IPS DF 6.9 (cell line): Measurements from ENCODE around the gene GARIN3.
A peak's percentile ranks its signal among the peaks of the same experiment; 100 is the strongest.

ENCODE experiments used
- DNase-seq: peaks from one replicate; pipeline ENCODE4 v3.0.0-alpha.2; 2013; ENCODE audit warnings: low read depth, low spot score
- H3K27ac ChIP-seq: one replicate; pipeline ENCODE4 v1.5.1; 2013; ENCODE audit warnings: low read length, control low read depth
- H3K27me3 ChIP-seq: 2 replicates; pipeline ENCODE4 v1.6.1; 2013; ENCODE audit warnings: mild to moderate bottlenecking, low read length; ENCODE audit not compliant: control insufficient read depth, insufficient read depth
- H3K36me3 ChIP-seq: 2 replicates; pipeline ENCODE4 v1.6.1; 2013; ENCODE audit warnings: low read length; ENCODE audit not compliant: control insufficient read depth, insufficient read depth
- H3K4me1 ChIP-seq: 2 replicates; pipeline ENCODE4 v1.6.1; 2013; ENCODE audit warnings: low read length; ENCODE audit not compliant: control insufficient read depth, insufficient read depth
- H3K4me3 ChIP-seq: 2 replicates; pipeline ENCODE4 v1.5.1; 2013; ENCODE audit warnings: mild to moderate bottlenecking, low read length
- H3K9me3 ChIP-seq: 2 replicates; pipeline ENCODE4 v1.6.1; 2013; ENCODE audit warnings: low read length, inconsistent platforms; ENCODE audit not compliant: control insufficient read depth, insufficient read depth
- WGBS: extraction: QIAGEN DNeasy Blood & Tissue Kit; methylation state at CpG from one replicate; pipeline ENCODE4 v1.1.7; 2013; ENCODE audit warnings: mixed read lengths, missing lambda C conversion rate; ENCODE audit not compliant: insufficient read length, insufficient coverage; 5-methylcytosine and 5-hydroxymethylcytosine counted together

GARIN3 gene

GRCh38 chr5:157165261-157165660 is 803 bp downstream of the GARIN3 start:
- H3K36me3 ChIP-seq, result no peaks in the 10 kb centered on the region

GRCh38 chr5:157164521-157164920 is 1.5 kb downstream of the GARIN3 start:
- no CpG with 5 or more reads among the region's 5 CpGs for WGBS
- Histone ChIP-seq H3K9me3 (no peaks in the 10 kb centered on the region), H3K36me3 (no peaks in the 10 kb centered on the region), H3K27ac (no peak overlapping the region), H3K4me1 (no peaks in the 10 kb centered on the region), H3K27me3 (no peaks in the 10 kb centered on the region), H3K4me3 (no peak overlapping the region)
- no peak for DNase-seq

More at GRCh38 chr5:157165261-157165660, 803 bp downstream of the GARIN3 start:
- DNase-seq, result no peak
- H3K27me3 ChIP-seq, result no peaks in the 10 kb centered on the region
- no peaks in the 10 kb centered on the region for H3K9me3 ChIP-seq
- no peak overlapping the region for H3K27ac ChIP-seq
- WGBS, result no CpG with 5 or more reads among the region's 4 CpGs
- H3K4me1 ChIP-seq, result no peaks in the 10 kb centered on the region
- H3K4me3 ChIP-seq, result no peak overlapping the region

- Histone ChIP-seq H3K9me3 (no peaks in the 10 kb centered on the region), H3K4me1 (no peaks in the 10 kb centered on the region), H3K27ac (no peak overlapping the region), H3K4me3 (no peak overlapping the region), H3K27me3 (no peaks in the 10 kb centered on the region), H3K36me3 (no peaks in the 10 kb centered on the region)
- WGBS, result no CpG with 5 or more reads among the region's 12 CpGs
- DNase-seq, result no peak
These were observed 3.0 kb downstream of the GARIN3 start for GRCh38 chr5:157162919-157163510.

- H3K27ac ChIP-seq, result no peak overlapping the region
- no peaks in the 10 kb centered on the region for H3K27me3 ChIP-seq
- no peaks in the 10 kb centered on the region for H3K4me1 ChIP-seq
- H3K4me3 ChIP-seq, result no peak overlapping the region
- no peaks in the 10 kb centered on the region for H3K36me3 ChIP-seq
- DNase-seq, result no peak
- H3K9me3 ChIP-seq, result no peaks in the 10 kb centered on the region
- no CpG with 5 or more reads among the region's 6 CpGs for WGBS
These were observed 4.1 kb downstream of the GARIN3 start for GRCh38 chr5:157161996-157162395.

GRCh38 chr5:157160001-157160400 is 6.1 kb downstream of the GARIN3 start:
- H3K4me1 ChIP-seq, result no peaks in the 10 kb centered on the region
- H3K36me3 ChIP-seq, result no peaks in the 10 kb centered on the region
- H3K27ac ChIP-seq, result no peak overlapping the region
- DNase-seq, result no peak
- no peaks in the 10 kb centered on the region for H3K9me3 ChIP-seq
- no peak overlapping the region for H3K4me3 ChIP-seq
- WGBS, result no CpG with 5 or more reads among the region's 4 CpGs
- no peaks in the 10 kb centered on the region for H3K27me3 ChIP-seq

- no peaks in the 10 kb centered on the region for H3K27me3 ChIP-seq
- no peaks in the 10 kb centered on the region for H3K4me1 ChIP-seq
- no peak for DNase-seq
- no peak overlapping the region for H3K27ac ChIP-seq
- H3K4me3 ChIP-seq, result no peak overlapping the region
- no peaks in the 10 kb centered on the region for H3K9me3 ChIP-seq
- no peaks in the 10 kb centered on the region for H3K36me3 ChIP-seq
- WGBS, result no CpG with 5 or more reads among the region's 6 CpGs
These were observed 6.8 kb downstream of the GARIN3 start for GRCh38 chr5:157159209-157159751.

GRCh38 chr5:157157293-157157891 is 8.7 kb downstream of the GARIN3 start:
- no peaks in the 10 kb centered on the region for H3K4me1 ChIP-seq
- H3K9me3 ChIP-seq, result no peaks in the 10 kb centered on the region
- DNase-seq, result no peak
- WGBS, result no CpG with 5 or more reads among the region's 1 CpG
- no peak overlapping the region for H3K4me3 ChIP-seq
- H3K36me3 ChIP-seq, result no peaks in the 10 kb centered on the region
- H3K27ac ChIP-seq, result no peak overlapping the region
- H3K27me3 ChIP-seq, result no peaks in the 10 kb centered on the region

GRCh38 chr5:157155297-157155696 is 10.8 kb downstream of the GARIN3 start:
- Histone ChIP-seq H3K4me3 (no peak overlapping the region), H3K36me3 (no peaks in the 10 kb centered on the region), H3K27me3 (no peaks in the 10 kb centered on the region), H3K27ac (no peak overlapping the region), H3K4me1 (no peaks in the 10 kb centered on the region), H3K9me3 (no peaks in the 10 kb centered on the region)
- WGBS, result no CpG with 5 or more reads among the region's 3 CpGs
- DNase-seq, result no peak

GRCh38 chr5:157150995-157151394 is 15.1 kb downstream of the GARIN3 start:
- Histone ChIP-seq H3K27me3 (no peaks in the 10 kb centered on the region), H3K9me3 (no peaks in the 10 kb centered on the region), H3K4me3 (no peak overlapping the region), H3K36me3 (no peaks in the 10 kb centered on the region), H3K27ac (no peak overlapping the region), H3K4me1 (no peaks in the 10 kb centered on the region)
- no peak for DNase-seq
- no CpG with 5 or more reads among the region's 3 CpGs for WGBS

GRCh38 chr5:157148734-157149615 is 17.1 kb downstream of the GARIN3 start:
- H3K36me3 ChIP-seq, result no peaks in the 10 kb centered on the region
- DNase-seq, result peak; percentile 58
- H3K4me3 ChIP-seq, result no peak overlapping the region
- H3K27ac ChIP-seq, result no peak overlapping the region
- no CpG with 5 or more reads among the region's 14 CpGs for WGBS
- no peaks in the 10 kb centered on the region for H3K9me3 ChIP-seq
- H3K4me1 ChIP-seq, result no peaks in the 10 kb centered on the region
- no peaks in the 10 kb centered on the region for H3K27me3 ChIP-seq
